Measurements from ENCODE around the gene GTF2IRD1. TPM values are rescaled to one million over a fixed set of nuclear protein-coding genes. Genes with fewer than 3 reads are reported as not detected.
"Not testable (repeated sequence)": the region's sequence is repeated elsewhere in the genome, so short reads cannot be mapped to it uniquely, and the experiment has no call there.

GTF2IRD1 gene
- total RNA-seq, 2 donors from 2014 or later, result not detected

DNA sequence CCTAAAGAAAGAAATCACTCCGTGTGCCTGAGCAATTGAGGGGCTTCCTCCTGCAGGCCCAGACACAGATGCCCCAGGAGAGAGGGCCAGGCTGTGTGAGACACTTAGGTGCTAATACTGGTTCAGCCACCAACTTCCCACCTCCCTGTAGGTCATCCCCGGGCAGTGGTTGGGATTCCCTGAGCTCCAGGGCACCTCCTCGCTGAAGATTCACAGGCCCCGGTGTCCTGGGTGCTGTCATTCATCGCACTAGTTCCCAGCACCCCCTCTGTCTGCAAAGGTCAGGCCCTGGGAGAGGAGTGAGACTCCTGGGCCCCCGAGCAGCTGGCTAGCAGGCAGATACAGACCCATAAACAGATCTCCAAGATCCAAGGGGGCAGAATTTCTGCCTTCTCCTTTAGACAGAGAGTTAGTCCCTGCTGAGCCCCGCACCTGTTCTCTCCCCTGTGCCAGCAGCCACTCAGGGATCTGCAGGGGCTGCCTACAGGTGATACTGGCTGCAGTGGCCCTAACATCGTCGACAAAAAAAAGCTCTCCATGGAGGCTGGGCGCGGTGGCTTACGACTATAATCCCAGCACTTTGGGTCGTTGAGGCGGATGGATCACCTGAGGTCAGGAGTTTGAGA is 165.6 kb downstream of the GTF2IRD1 start:
- H3K4me3 Mint-ChIP-seq, result no peak overlapping the region
- peaks cover 0 to 6% of the 10 kb centered on the region in 2 donors for H3K4me1 Mint-ChIP-seq (ENCODE audit: low read depth in 2 of 2)
- H3K27ac Mint-ChIP-seq, result no peak overlapping the region
- no peaks in the 10 kb centered on the region for H3K9me3 Mint-ChIP-seq
- DNase-seq (ENCODE audit: low spot score), result no peak
- ATAC-seq, result no peak
- H3K36me3 Mint-ChIP-seq, result no peaks in the 10 kb centered on the region
- no peaks in the 10 kb centered on the region for H3K27me3 Mint-ChIP-seq

DNA sequence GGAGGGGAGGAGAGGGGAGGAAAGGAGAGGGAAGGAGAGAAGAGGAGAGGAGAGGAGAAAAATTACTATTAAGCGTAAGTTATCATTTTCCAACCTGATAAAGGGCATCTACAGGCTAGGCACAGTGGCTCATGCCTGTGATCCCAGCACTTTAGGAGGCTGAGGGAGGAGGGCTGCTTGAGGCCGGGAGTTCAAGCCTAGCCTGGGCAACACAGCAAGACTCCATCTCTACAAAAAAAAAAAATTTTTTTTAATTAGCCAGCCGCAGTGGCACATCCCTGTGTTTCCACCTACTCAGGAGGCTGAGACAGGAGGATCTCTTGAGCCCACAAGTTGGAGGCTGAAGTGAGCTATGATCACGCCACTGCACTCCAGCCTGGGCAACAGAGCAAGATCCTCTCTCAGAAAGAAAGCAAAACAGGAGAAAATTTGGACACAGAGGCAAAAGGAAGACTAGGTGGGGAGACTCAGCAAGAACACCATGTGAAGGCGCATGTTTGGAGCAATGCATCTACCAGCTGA is 168.6 kb downstream of the GTF2IRD1 start:
- H3K4me1 Mint-ChIP-seq (ENCODE audit: low read depth in 2 of 2), result peaks cover 0 to 3% of the 10 kb centered on the region in 2 donors
- ATAC-seq, result no peak
- no peak overlapping the region for H3K4me3 Mint-ChIP-seq
- no peak for DNase-seq (ENCODE audit: low spot score)
- no peaks in the 10 kb centered on the region for H3K27me3 Mint-ChIP-seq
- H3K9me3 Mint-ChIP-seq, result no peaks in the 10 kb centered on the region
- H3K27ac Mint-ChIP-seq, result no peak overlapping the region
- no peaks in the 10 kb centered on the region for H3K36me3 Mint-ChIP-seq

DNA sequence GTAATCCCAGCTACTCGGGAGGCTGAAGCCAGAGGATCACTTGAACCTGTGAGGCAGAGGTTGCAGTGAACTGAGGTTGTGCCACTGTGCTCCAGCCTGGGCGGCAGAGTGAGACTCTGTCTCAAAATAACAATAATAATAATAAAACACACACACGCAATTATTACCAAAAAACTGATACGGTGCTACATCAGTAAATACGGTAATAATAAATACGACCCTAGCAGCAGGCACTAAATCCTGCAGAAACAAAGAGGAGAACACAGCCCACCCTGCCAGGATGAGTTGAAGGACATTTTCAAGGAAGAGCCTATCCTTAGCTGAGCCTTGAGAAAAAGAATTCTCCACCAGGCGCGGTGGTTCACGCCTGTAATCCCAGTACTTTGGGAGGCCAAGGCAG is 169.4 kb downstream of the GTF2IRD1 start:
- DNase-seq (ENCODE audit: low spot score) (no peak), ATAC-seq (no peak)
- no peak overlapping the region for H3K27ac Mint-ChIP-seq
- no peaks in the 10 kb centered on the region for H3K36me3 Mint-ChIP-seq
- no peaks in the 10 kb centered on the region for H3K4me1 Mint-ChIP-seq (ENCODE audit: low read depth in 2 of 2)
- no peaks in the 10 kb centered on the region for H3K9me3 Mint-ChIP-seq
- H3K27me3 Mint-ChIP-seq, result no peaks in the 10 kb centered on the region
- no peak overlapping the region for H3K4me3 Mint-ChIP-seq

DNA sequence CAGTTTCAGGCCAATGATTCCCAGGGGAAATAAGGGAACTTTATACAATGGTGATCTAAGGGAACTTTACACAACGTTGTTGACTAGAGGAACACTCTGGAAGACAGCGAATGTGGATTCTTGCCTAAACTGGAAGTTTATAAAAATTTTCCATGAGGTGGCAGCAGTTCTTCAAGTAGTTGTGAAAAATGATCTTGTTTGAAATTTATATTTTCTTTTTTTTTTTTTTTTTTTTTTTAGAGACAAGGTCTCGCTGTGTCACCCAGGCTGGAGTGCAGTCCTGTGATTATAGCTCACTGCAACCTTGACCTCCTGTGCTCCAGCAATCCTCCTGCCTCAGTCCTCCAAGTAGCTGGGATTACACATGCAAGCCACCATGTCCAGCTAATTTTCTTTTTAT is 171.7 kb downstream of the GTF2IRD1 start:
- DNase-seq (ENCODE audit: low spot score), result no peak
- H3K36me3 Mint-ChIP-seq, result no peaks in the 10 kb centered on the region
- no peak for ATAC-seq
- no peaks in the 10 kb centered on the region for H3K27me3 Mint-ChIP-seq
- no peaks in the 10 kb centered on the region for H3K9me3 Mint-ChIP-seq
- no peak overlapping the region for H3K27ac Mint-ChIP-seq
- no peaks in the 10 kb centered on the region for H3K4me1 Mint-ChIP-seq (ENCODE audit: low read depth in 2 of 2)
- no peak overlapping the region for H3K4me3 Mint-ChIP-seq

DNA sequence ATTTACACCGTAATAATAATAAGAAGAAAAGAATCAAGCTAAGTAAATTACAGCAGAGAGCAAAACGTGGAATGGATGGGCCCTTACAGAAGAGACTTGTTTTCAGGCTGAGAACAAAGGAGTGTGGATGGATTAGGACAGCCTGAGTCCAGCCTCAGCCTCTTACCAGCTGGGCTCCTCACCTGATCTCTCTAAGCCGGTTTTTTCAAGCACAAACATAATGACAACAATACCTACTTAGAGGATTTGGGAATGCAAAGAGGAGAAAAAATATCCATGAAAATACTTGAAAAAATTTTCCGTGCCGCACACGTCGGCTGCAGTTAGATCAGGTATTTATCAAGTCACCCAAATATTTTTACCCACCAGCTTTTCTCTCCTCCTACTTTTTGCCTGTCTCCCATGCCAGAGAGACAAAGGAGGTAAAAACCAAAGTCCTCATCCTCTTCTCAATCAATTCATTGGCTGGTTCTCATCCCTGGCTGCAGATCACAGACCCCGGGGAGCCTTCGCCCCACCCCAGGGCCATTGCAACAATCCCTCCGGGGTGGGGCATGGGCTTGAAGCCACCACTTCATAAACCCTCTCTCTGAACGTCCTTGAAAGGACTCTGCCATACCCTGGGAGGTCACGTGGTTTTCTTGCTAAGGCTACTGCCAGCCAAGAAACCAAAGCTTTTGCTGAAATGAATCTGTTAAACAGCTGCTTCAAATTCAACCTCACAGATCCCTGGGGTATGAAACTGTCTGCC is 174.1 kb downstream of the GTF2IRD1 start:
- Mint-ChIP-seq H3K9me3 (no peaks in the 10 kb centered on the region), H3K36me3 (no peaks in the 10 kb centered on the region), H3K27me3 (no peaks in the 10 kb centered on the region), H3K27ac (no peak overlapping the region), H3K4me3 (no peak overlapping the region), H3K4me1 (ENCODE audit: low read depth in 2 of 2) (no peaks in the 10 kb centered on the region)
- ATAC-seq (no peak), DNase-seq (ENCODE audit: low spot score) (no peak)

DNA sequence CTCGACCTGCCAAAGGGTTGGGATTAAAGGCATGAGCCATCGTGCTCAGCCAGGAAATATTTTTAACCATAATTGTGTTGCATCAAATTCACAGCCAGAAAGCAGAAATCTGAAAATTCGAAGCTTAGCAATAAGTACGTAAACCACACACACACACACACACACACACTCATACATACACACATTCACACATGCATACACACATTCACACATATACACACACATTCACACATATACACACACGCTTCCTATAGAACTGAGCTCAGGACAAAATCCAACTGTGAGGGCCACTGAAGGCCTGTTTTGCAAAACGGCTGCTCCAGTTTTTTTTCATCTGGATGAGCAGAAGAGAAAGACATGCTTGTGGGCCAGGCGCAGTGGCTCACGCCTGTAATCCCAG is 178.8 kb downstream of the GTF2IRD1 start:
- no peaks in the 10 kb centered on the region for H3K27me3 Mint-ChIP-seq
- DNase-seq (ENCODE audit: low spot score) (no peak), ATAC-seq (no peak)
- H3K4me3 Mint-ChIP-seq, result no peak overlapping the region
- no peaks in the 10 kb centered on the region for H3K4me1 Mint-ChIP-seq (ENCODE audit: low read depth in 2 of 2)
- H3K27ac Mint-ChIP-seq, result no peak overlapping the region
- no peaks in the 10 kb centered on the region for H3K36me3 Mint-ChIP-seq
- no peaks in the 10 kb centered on the region for H3K9me3 Mint-ChIP-seq

DNA sequence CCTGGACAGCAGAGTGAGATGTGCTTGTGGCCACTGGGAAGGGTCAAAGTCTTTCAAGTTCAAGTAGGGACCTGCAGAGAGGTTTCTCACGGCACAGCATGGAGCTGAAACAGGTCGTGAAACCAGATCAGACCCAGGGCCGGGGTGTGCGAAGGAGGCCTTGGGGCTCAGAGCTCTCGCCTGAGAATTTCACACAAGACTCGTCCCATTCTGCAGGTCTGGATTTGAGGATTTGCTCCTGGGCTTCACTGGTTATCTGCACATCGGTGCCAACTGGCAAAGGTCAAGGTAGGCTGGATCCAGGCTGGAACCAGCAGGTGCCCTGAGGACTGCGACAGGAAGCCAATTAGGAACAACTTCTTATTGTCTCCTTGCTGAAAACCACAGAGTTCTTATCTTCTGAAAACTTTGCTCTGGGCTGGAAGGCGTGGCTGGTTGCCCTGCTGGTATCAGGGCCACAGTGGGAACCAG is 179.8 kb downstream of the GTF2IRD1 start:
- no peaks in the 10 kb centered on the region for H3K4me1 Mint-ChIP-seq (ENCODE audit: low read depth in 2 of 2)
- no peaks in the 10 kb centered on the region for H3K36me3 Mint-ChIP-seq
- H3K27me3 Mint-ChIP-seq, result no peaks in the 10 kb centered on the region
- DNase-seq (ENCODE audit: low spot score) (no peak), ATAC-seq (no peak)
- no peak overlapping the region for H3K4me3 Mint-ChIP-seq
- H3K27ac Mint-ChIP-seq, result no peak overlapping the region
- no peaks in the 10 kb centered on the region for H3K9me3 Mint-ChIP-seq

DNA sequence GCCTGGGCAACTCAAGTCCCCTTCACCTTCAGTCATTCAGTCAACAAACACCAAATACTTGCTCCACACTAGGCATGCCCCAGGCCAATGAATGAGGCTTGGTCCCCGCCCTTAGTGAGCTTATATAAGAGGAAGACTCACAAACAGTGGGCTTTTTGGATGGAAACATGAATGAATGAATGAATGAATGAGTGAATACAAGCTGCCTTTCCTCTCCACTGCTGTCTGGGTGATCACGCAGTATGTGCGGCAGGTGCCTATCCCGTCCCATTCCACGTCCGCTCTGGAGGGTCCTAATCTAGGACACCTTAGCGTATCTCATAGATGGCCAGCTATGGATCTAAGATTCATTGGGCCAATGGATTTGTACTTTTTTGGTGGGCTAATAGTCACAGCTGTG is 184.0 kb downstream of the GTF2IRD1 start:
- DNase-seq (ENCODE audit: low spot score) (no peak), ATAC-seq (no peak)
- no peak overlapping the region for H3K4me3 Mint-ChIP-seq
- H3K27ac Mint-ChIP-seq, result no peak overlapping the region
- H3K9me3 Mint-ChIP-seq, result no peaks in the 10 kb centered on the region
- no peaks in the 10 kb centered on the region for H3K27me3 Mint-ChIP-seq
- H3K36me3 Mint-ChIP-seq, result no peaks in the 10 kb centered on the region
- no peaks in the 10 kb centered on the region for H3K4me1 Mint-ChIP-seq (ENCODE audit: low read depth in 2 of 2)

DNA sequence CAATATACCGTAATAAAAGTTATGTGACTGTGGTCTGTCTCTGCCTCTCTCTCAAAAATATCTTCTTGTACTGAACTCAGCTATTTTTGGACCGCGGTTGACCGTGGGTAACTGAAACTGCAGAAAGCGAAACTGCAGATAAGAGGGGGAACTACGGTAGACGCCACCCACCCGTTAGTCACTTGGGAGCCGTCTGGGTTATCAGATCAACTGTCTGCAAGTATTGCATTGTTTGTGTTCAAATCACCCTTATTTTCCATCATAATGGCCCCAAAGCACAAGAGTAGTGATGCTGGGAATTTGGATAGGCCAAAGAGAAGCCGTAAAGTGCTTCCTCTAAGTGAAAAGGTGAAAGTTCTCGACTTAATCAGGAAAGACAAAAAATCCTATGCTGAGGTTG is 196.3 kb downstream of the GTF2IRD1 start:
- ATAC-seq (peak; percentile 94), DNase-seq (ENCODE audit: low spot score) (peak; percentile 81)
- peak overlapping the region; percentile 82 to 92 for H3K27ac Mint-ChIP-seq
- not testable (repeated sequence) for H3K27me3 Mint-ChIP-seq, H3K9me3 Mint-ChIP-seq, H3K36me3 Mint-ChIP-seq
- H3K4me3 Mint-ChIP-seq, result peak overlapping the region; percentile 97
- H3K4me1 Mint-ChIP-seq (ENCODE audit: low read depth in 2 of 2), result peaks cover 17 to 19% of the 10 kb centered on the region in 2 donors

DNA sequence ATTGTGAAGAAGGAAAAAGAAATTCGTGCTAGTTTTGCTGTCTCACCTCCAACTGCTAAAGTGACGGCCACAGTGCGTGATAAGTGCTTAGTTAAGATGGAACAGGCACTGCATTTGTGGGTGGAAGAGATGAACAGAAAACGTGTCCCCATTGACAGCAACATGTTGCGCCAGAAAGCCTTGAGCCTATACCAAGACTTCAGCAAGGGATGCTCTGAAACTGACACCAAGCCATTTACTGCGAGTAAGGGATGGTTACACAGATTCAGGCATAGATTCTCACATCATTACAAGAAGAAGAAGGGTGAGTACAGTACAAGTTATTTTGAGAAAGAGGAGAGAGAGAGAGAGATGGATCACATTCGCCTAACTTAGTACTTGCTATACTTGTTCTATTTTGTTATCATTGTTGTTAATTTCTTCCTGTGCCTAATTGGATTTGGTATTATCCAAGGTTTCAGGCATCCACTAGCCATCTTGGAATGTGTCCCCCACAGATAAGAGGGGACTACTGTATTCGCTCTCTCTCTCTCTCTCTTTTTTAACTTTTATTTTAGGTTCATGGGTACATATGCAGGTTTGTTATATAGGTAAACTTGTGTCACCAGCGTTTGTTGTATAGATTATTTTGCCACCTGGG is 196.9 kb downstream of the GTF2IRD1 start:
- Mint-ChIP-seq H3K4me1 (ENCODE audit: low read depth in 2 of 2) (peaks cover 19 to 20% of the 10 kb centered on the region in 2 donors), H3K27ac (peak overlapping the region; percentile 82 to 92), H3K4me3 (peak overlapping the region; percentile 97)
- not testable (repeated sequence) for H3K36me3 Mint-ChIP-seq; H3K27me3 Mint-ChIP-seq; H3K9me3 Mint-ChIP-seq; DNase-seq (ENCODE audit: low spot score)
- peak; percentile 77 to 85 for ATAC-seq

DNA sequence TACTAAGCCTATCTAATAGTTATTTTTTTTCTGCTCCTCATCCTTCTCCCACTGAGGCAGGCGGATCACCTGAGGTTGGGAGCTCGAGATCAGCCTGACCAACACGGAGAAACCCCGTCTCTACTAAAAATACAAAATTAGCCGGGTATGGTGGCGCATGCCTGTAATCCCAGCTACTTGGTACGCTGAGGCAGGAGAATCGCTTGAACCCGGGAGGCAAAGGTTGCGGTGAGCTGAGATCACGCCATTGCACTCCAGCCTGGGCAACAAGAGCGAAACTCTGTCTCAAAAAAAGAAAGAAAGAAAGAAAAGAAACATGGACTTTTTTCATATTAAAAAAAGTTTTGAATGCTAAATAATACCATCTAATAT is 197.4 kb downstream of the GTF2IRD1 start:
- Mint-ChIP-seq H3K4me1 (ENCODE audit: low read depth in 2 of 2) (peaks cover 24 to 25% of the 10 kb centered on the region in 2 donors), H3K27ac (peak overlapping the region; percentile 82 to 92), H3K4me3 (peak overlapping the region; percentile 97)
- not testable (repeated sequence) for ATAC-seq; H3K36me3 Mint-ChIP-seq; H3K27me3 Mint-ChIP-seq; DNase-seq (ENCODE audit: low spot score); H3K9me3 Mint-ChIP-seq

All from natural killer cell treated with Interleukin-12 subunit alpha and Interleukin-12 subunit beta and Interleukin-15 and Interleukin-18, amount 100 ng/mL, for 72 hours (primary cell).